Measurements from ENCODE around the gene HSF2BP.

DNA sequence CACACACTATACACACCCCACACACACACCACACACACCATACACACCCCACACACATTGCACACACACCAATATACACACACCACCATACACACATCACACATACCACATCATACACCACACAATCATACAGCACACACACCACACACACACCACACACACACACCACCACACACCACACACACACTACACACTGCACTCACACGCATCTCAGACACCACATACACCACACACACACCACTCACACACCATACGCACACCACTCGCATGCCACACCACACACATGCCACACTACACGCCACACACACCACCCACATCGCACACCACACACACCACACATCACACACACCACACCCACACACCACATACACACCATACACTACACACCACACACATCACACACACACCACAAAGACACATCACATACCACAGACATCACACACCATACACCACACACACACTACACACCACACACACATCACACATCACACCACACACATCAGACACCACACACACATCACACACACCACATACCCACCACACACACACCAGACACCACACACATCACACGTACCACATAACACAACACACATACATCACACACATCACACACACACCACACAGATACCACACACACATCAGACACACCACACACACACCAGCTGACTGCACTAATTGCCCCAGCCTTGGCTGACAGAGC lies 54.6 kb downstream of the HSF2BP start:
- TF ChIP-seq, protein P1, sequence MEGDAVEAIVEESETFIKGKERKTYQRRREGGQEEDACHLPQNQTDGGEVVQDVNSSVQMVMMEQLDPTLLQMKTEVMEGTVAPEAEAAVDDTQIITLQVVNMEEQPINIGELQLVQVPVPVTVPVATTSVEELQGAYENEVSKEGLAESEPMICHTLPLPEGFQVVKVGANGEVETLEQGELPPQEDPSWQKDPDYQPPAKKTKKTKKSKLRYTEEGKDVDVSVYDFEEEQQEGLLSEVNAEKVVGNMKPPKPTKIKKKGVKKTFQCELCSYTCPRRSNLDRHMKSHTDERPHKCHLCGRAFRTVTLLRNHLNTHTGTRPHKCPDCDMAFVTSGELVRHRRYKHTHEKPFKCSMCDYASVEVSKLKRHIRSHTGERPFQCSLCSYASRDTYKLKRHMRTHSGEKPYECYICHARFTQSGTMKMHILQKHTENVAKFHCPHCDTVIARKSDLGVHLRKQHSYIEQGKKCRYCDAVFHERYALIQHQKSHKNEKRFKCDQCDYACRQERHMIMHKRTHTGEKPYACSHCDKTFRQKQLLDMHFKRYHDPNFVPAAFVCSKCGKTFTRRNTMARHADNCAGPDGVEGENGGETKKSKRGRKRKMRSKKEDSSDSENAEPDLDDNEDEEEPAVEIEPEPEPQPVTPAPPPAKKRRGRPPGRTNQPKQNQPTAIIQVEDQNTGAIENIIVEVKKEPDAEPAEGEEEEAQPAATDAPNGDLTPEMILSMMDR (IDR thresholded peaks at IDR 0.05), result no peak
- no peak for TF ChIP-seq POLR2A (IDR thresholded peaks at IDR 0.05)
- no peak for TF ChIP-seq EP300 (IDR thresholded peaks at IDR 0.05)

Data from tibial nerve (tissue), 4 donors.